ENCODE results near the gene CCNE1.

Gene CCNE1

GRCh38 chr19:29779921-29780320 lies 31.9 kb upstream of the CCNE1 start:
- no peak for TF ChIP-seq CTCF (IDR thresholded peaks at IDR 0.05; ENCODE audit: borderline replicate concordance, insufficient read depth, low read depth, low read length)
- no peak overlapping the region for H3K4me3 ChIP-seq (ENCODE audit: low read depth, low read length)

DNA sequence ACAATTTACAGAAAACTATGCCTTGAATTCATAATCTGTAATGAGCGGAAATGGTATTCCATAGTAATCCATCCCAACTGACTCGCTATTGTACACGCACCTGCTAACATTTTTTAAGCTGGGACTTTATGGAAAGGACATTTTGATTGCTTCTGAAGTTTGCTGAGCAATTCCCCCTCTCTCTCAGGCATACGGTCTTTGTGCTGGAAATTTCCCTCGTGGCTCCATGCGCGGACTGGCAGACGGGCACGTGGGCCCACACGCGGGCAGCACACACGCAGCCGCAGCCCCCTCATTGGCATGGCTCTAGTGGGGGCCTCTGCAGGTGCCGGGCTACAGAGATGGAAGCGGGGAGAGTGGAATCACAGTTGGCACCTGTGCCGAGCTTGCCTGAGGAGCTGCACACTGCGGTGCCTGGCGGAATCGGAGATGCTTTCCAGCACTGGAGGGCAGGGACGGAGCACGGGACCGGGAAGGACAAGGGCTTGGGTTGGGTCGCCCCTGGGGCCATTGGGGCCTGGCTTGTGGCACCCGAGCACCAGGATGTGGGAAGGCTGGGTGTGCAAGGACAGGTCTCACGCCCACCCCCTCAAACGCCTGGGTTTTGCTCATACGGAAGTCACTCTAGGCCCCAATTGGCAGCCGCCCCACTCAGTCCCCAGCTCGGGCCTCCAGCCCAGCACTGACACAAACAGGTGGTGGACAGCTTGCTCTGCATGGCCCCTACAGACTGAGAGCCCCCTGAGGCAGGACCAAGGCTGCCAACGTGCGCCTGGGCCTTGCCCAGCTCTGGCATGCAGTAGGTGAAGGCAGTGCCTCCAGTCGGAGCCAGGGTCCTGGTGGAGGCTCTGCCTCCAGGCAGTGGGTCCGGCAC lies 30.2 kb upstream of the CCNE1 start:
- TF ChIP-seq CTCF (IDR thresholded peaks at IDR 0.05; ENCODE audit: borderline replicate concordance, insufficient read depth, low read depth, low read length) = no peak
- no peak overlapping the region for H3K4me3 ChIP-seq (ENCODE audit: low read depth, low read length)

- no peak for TF ChIP-seq CTCF (IDR thresholded peaks at IDR 0.05; ENCODE audit: borderline replicate concordance, insufficient read depth, low read depth, low read length)
- H3K4me3 ChIP-seq (ENCODE audit: low read depth, low read length) = no peak overlapping the region
Observed at GRCh38 chr19:29782260-29782580, 29.6 kb upstream of the CCNE1 start.

GRCh38 chr19:29783627-29784190 lies 28.1 kb upstream of the CCNE1 start:
- H3K4me3 ChIP-seq (ENCODE audit: low read depth, low read length) = no peak overlapping the region
- no peak for TF ChIP-seq CTCF (IDR thresholded peaks at IDR 0.05; ENCODE audit: borderline replicate concordance, insufficient read depth, low read depth, low read length)

DNA sequence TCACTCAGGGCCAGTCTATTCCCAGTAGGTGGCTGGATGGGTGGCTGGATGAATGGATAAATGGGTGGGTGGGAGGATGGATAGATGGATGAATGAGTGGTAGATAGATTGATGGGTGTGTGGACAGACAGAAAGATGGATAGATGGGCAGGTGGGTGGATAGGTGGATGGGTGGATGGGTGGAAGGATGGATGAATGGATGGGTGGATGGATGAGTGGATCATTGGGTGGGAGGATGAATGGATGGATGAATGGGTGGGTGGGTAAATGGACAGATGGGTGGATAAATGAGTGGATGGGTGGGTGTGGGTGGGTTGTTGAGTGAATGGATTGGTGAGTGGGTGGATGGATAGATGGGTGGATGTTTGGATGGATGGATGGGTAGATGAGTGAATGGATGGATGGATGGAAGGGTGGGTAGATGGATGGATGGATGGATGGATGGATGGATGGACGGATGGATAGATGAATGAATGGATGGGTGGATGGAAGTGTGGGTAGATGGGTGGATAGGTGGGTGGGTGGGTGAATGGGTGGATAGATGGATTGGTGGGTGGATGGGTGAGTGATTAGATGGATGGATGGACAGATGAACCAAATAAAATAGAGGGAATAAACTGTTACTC lies 27.1 kb upstream of the CCNE1 start:
- no peak for TF ChIP-seq CTCF (IDR thresholded peaks at IDR 0.05; ENCODE audit: borderline replicate concordance, insufficient read depth, low read depth, low read length)
- H3K4me3 ChIP-seq (ENCODE audit: low read depth, low read length) = no peak overlapping the region

DNA sequence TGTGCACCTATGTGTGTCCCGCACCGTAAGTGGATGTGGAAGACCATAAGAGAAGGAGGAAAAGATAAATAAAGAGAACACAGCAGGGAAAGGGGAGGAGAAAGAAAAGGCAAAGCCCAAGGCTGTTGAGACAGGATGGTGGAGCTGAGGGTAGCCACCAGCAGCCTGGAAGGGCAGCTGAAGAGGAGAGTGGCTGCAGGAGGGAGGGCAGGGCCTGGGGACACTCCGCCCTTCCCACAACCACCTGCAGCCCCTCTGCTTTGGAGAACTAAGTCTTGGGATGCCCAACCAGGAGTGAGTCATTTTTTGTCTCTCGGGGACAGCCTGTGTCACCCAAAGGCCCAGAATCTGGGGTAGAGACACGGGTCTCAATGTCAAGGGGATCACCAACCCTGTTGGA lies 26.4 kb upstream of the CCNE1 start:
- no peak for TF ChIP-seq CTCF (IDR thresholded peaks at IDR 0.05; ENCODE audit: borderline replicate concordance, insufficient read depth, low read depth, low read length)

More for the DNA sequence above, 26.4 kb upstream of the CCNE1 start:
- H3K4me3 ChIP-seq (ENCODE audit: low read depth, low read length) = no peak overlapping the region

Measured in GM12875 (cell line).